ENCODE results near the gene TNNI3K.

DNA sequence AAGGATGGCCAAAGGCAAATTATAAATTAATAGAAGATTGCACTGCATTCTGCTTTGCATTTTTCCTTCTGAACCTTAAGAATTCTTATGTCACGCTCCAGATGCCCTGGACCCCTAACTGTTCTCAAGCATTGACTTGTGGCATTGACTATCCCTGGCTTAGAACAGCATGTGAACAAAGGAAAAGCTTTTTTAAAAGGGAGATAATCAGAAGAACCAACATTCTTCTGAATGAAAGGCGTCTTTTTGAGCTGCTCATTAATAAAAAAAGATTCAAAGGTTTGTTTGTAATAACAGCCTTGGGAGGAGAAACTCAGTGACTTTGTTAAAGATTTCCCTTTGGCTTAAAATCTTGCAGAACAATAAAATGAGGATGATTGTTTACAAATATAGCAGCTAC lies 105.5 kb downstream of the TNNI3K start:
- no peak for TF ChIP-seq GATA3 (IDR thresholded peaks at IDR 0.05; ENCODE audit: low read depth, low read length)
- no peak for TF ChIP-seq GATA2 (IDR thresholded peaks at IDR 0.05; ENCODE audit: low read depth, low read length)

Data from SH-SY5Y (cell line).